ENCODE results near the gene MREG. TPM values are rescaled to one million over a fixed set of nuclear protein-coding genes. Genes with fewer than 3 reads are reported as not detected.
"Not testable (repeated sequence)": the region's sequence is repeated elsewhere in the genome, so short reads cannot be mapped to it uniquely, and the experiment has no call there.

MREG gene
- total RNA-seq, 1 donor from 2014 or later = 8.1 TPM

GRCh38 chr2:215958257-215958656, 55.1 kb downstream of the MREG start:
- no peak for DNase-seq

- DNase-seq = not testable (repeated sequence)
These were observed 55.8 kb downstream of the MREG start for GRCh38 chr2:215957354-215958122.

GRCh38 chr2:215952860-215953637, 60.3 kb downstream of the MREG start:
- DNase-seq = no peak

GRCh38 chr2:215951558-215951957, 61.8 kb downstream of the MREG start:
- DNase-seq = no peak

- DNase-seq = no peak
These were observed 63.4 kb downstream of the MREG start for GRCh38 chr2:215949991-215950404.

GRCh38 chr2:215948051-215948450, 65.3 kb downstream of the MREG start:
- no peak for DNase-seq

- no peak for DNase-seq
These were observed 66.8 kb downstream of the MREG start for GRCh38 chr2:215946586-215946985.

GRCh38 chr2:215942194-215942593, 71.2 kb downstream of the MREG start:
- no peak for DNase-seq

GRCh38 chr2:215941726-215942125, 71.6 kb downstream of the MREG start:
- no peak for DNase-seq

- no peak for DNase-seq
These were observed 72.6 kb downstream of the MREG start for GRCh38 chr2:215940645-215941184.

- DNase-seq = no peak
These were observed 76.2 kb downstream of the MREG start for GRCh38 chr2:215937190-215937589.

GRCh38 chr2:215933151-215933550, 80.2 kb downstream of the MREG start:
- DNase-seq = no peak

- peak; percentile 73 for DNase-seq
These were observed 82.0 kb downstream of the MREG start for GRCh38 chr2:215931256-215931903.

- DNase-seq = no peak
These were observed 82.7 kb downstream of the MREG start for GRCh38 chr2:215930505-215931253.

- no peak for DNase-seq
These were observed 83.6 kb downstream of the MREG start for GRCh38 chr2:215929602-215930335.

- no peak for DNase-seq
These were observed 85.3 kb downstream of the MREG start for GRCh38 chr2:215928086-215928485.

GRCh38 chr2:215926992-215927391, 86.4 kb downstream of the MREG start:
- DNase-seq = not testable (repeated sequence)

GRCh38 chr2:215921895-215922294, 91.5 kb downstream of the MREG start:
- no peak for DNase-seq

- DNase-seq = peak; percentile 69
These were observed 92.9 kb downstream of the MREG start for GRCh38 chr2:215920244-215921100.

GRCh38 chr2:215919624-215920243, 93.6 kb downstream of the MREG start:
- DNase-seq = no peak
